HepG2 (cell line): ENCODE measurements around the gene RICTOR. TPM values are rescaled to one million over a fixed set of nuclear protein-coding genes. Genes with fewer than 3 reads are reported as not detected.

Experiments
- HDAC1 ChIP-seq: sonication (generic); formaldehyde crosslinking; IDR thresholded peaks from 2 replicates; pipeline ENCODE4 v1.5.1; 2020; ENCODE audit warnings: mild to moderate bottlenecking, missing genetic modification reagents
- HNRNPH1 ChIP-seq: fragments of 200-400 bp; formaldehyde crosslinking; optimal IDR thresholded peaks from 2 replicates; pipeline ENCODE3; 2017; ENCODE audit warnings: mild to moderate bottlenecking, low read depth, low read length
- IKZF5 ChIP-seq: IDR thresholded peaks from 2 replicates; pipeline ENCODE4 v1.6.1; 2018; ENCODE audit warnings: missing genetic modification reagents, mild to moderate bottlenecking, missing compliant biosample characterization
- KDM6A ChIP-seq: IDR thresholded peaks from 2 replicates; pipeline ENCODE4 v1.6.1; 2016; ENCODE audit warnings: low read depth
- MAX ChIP-seq: IDR thresholded peaks from 2 replicates; pipeline ENCODE4 v1.6.1; 2012; ENCODE audit warnings: inconsistent platforms
- MEIS2 ChIP-seq: sonication (generic); formaldehyde crosslinking; IDR thresholded peaks from 2 replicates; pipeline ENCODE4 v1.9.0; 2021; ENCODE audit warnings: mild to moderate bottlenecking, missing genetic modification reagents
- MXD4 ChIP-seq: IDR thresholded peaks from 2 replicates; pipeline ENCODE4 v1.6.1; 2016; ENCODE audit warnings: mild to moderate bottlenecking, missing biosample characterization, missing genetic modification reagents
- PRDM10 ChIP-seq: sonication (generic); formaldehyde crosslinking; IDR thresholded peaks from 2 replicates; pipeline ENCODE4 v1.4.0; 2020; ENCODE audit warnings: low read depth, missing genetic modification reagents
- RBAK ChIP-seq: sonication (generic); formaldehyde crosslinking; IDR thresholded peaks from 2 replicates; pipeline ENCODE4 v1.5.1; 2020; ENCODE audit warnings: mild to moderate bottlenecking, missing genetic modification reagents
- TFE3 ChIP-seq: IDR thresholded peaks from 2 replicates; pipeline ENCODE4 v1.6.1; 2016
- XBP1 ChIP-seq: sonication (generic); formaldehyde crosslinking; IDR thresholded peaks from 2 replicates; pipeline ENCODE4 v1.5.0; 2020; ENCODE audit warnings: missing genetic modification reagents
- ZNF224 ChIP-seq: sonication (generic); formaldehyde crosslinking; IDR thresholded peaks from 2 replicates; pipeline ENCODE4 v1.5.0; 2020; ENCODE audit warnings: mild to moderate bottlenecking, missing genetic modification reagents
- ZNF512B ChIP-seq: sonication (generic); formaldehyde crosslinking; IDR thresholded peaks from 2 replicates; pipeline ENCODE4 v1.5.1; 2020; ENCODE audit warnings: missing genetic modification reagents, mild to moderate bottlenecking, borderline replicate concordance
- ZNF605 ChIP-seq: sonication (generic); formaldehyde crosslinking; IDR thresholded peaks from 2 replicates; pipeline ENCODE4 v1.8.0; 2022; ENCODE audit warnings: mild to moderate bottlenecking, missing genetic modification reagents
- ZNF644 ChIP-seq: IDR thresholded peaks from 2 replicates; pipeline ENCODE4 v1.6.1; 2016; ENCODE audit warnings: low read depth
- ZNF770 ChIP-seq: sonication (generic); formaldehyde crosslinking; IDR thresholded peaks from 2 replicates; pipeline ENCODE4 v1.5.0; 2020; ENCODE audit warnings: mild to moderate bottlenecking, missing genetic modification reagents
- polyA plus RNA-seq, 8 experiments: library from polyadenylated mRNA; depleted of rRNA in 3 of 8; stranded (reverse) in 7 of 8; unstranded in 1 of 8; fragments of >200 nt; fragmentation: Illumina TruSeq in 4 of 8; extraction: Trizol in 4 of 8; gene quantifications; 2 replicates each; pipeline versions ENCODE4 v1.2.1 to v1.2.3, GENCODE V29; 2011 to 2016; ENCODE audit warnings: low read depth in 4 of 8, missing spikeins in 1 of 8, mixed read lengths in 1 of 8; ENCODE audit not compliant: insufficient read depth in 1 of 8
- total RNA-seq, 5 experiments: library from RNA; depleted of rRNA; stranded (reverse); fragments of >200 nt; fragmentation: Illumina TruSeq; extraction: Trizol; gene quantifications; 2 replicates each; pipeline ENCODE4 v1.2.3, GENCODE V29; 2016; ENCODE audit warnings: low read depth in 1 of 5

RICTOR gene
- total and polyA plus RNA-seq, 2 of the 13 experiments (the other 11 are each of a cell fraction or from before 2014, with no cell fraction given), result 10.7 to 15.4 TPM

- TF ChIP-seq MAX, result no peak; the same call in none of the 2 replicates
- TF ChIP-seq MEIS2 (CRISPR knock-in tag), result peak; percentile 32
- no peak for TF ChIP-seq KDM6A
- TF ChIP-seq TFE3 (CRISPR knock-in tag), result peak; percentile 30; the same call in 1 of the 2 replicates
- no peak for TF ChIP-seq RBAK (CRISPR knock-in tag)
- peak; percentile 89 for TF ChIP-seq ZNF605 (CRISPR knock-in tag)
- peak; percentile 45; the same call in 1 of the 2 replicates for TF ChIP-seq ZNF770 (CRISPR knock-in tag)
- no peak for TF ChIP-seq XBP1
- TF ChIP-seq PRDM10 (CRISPR knock-in tag), result peak; percentile 66; the same call in 1 of the 2 replicates
- peak; percentile 76 for TF ChIP-seq HDAC1 (CRISPR knock-in tag)
- TF ChIP-seq ZNF224 (CRISPR knock-in tag), result 0 out of 2 replicates have a peak, but pooled peaks have one; percentile 64
- peak; percentile 38; the same call in 1 of the 2 replicates for TF ChIP-seq IKZF5 (CRISPR knock-in tag)
- TF ChIP-seq HNRNPH1, result no peak
- TF ChIP-seq MXD4 (CRISPR knock-in tag), result peak; percentile 74; the same call in 1 of the 2 replicates
- TF ChIP-seq ZNF644 (CRISPR knock-in tag), result no peak
- TF ChIP-seq ZNF512B (CRISPR knock-in tag), result no peak
Measured at GRCh38 chr5:39074017-39074814, at the start of gene RICTOR (continued).
